Testis (tissue), 2 donors: Measurements from ENCODE around the gene EEF1A2.

ENCODE experiments used
- CTCF ChIP-seq, 3 experiments: fragments of 450-650 bp in 2 of 3; fragments of 200-600 bp in 1 of 3; sonication (generic) in 1 of 3; IDR thresholded peaks; one replicate each; pipeline ENCODE4 v1.5.1; 2016 to 2019; ENCODE audit warnings: antibody characterized with exemption in 3 of 3, mild to moderate bottlenecking in 2 of 3, moderate library complexity in 1 of 3
- POLR2A ChIP-seq: fragments of 450-650 bp; IDR thresholded peaks from one replicate; pipeline ENCODE4 v1.6.1; 2017; ENCODE audit warnings: antibody characterized with exemption, mild to moderate bottlenecking, moderate library complexity

- TF ChIP-seq CTCF (IDR thresholded peaks at IDR 0.05) (no peak), POLR2A (no peak)
Observed at GRCh38 chr20:63469713-63470101, 29.2 kb downstream of the EEF1A2 start.
